AG09319 (cell line): ENCODE data around the gene KRT36.

Source experiments
- DNase-seq: peaks from one replicate; pipeline ENCODE4 v3.0.0-alpha.2; 2010; ENCODE audit warnings: low read depth; ENCODE audit errors: extremely low read depth
- TF ChIP-seq, protein P1 (sequence below): IDR thresholded peaks from 2 replicates; pipeline ENCODE4 v1.5.1; 2011; ENCODE audit warnings: low read depth, mild to moderate bottlenecking, inconsistent platforms, low read length, moderate library complexity

Gene KRT36

GRCh38 chr17:41534899-41535546, 45.3 kb upstream of the KRT36 start:
- DNase-seq, result no peak

DNA sequence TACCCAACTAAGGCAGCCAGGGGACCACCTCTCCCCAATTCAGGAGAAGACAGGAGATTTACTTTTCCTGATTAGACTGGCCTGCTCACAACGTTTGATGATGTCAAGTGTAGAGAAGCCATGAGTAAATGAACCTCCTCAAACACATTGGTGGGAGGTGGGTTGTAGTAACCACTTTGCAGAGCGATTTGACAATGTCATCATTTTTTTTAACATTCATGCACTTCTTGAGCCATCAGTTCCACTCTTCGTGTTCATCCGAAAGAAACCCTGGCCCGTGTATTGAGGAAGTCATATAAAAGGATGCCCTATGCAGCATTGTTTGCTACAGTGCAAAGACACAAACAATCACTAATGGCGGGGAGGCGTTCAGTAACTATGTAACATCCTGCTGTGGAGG, 43.9 kb upstream of the KRT36 start:
- TF ChIP-seq, protein P1, sequence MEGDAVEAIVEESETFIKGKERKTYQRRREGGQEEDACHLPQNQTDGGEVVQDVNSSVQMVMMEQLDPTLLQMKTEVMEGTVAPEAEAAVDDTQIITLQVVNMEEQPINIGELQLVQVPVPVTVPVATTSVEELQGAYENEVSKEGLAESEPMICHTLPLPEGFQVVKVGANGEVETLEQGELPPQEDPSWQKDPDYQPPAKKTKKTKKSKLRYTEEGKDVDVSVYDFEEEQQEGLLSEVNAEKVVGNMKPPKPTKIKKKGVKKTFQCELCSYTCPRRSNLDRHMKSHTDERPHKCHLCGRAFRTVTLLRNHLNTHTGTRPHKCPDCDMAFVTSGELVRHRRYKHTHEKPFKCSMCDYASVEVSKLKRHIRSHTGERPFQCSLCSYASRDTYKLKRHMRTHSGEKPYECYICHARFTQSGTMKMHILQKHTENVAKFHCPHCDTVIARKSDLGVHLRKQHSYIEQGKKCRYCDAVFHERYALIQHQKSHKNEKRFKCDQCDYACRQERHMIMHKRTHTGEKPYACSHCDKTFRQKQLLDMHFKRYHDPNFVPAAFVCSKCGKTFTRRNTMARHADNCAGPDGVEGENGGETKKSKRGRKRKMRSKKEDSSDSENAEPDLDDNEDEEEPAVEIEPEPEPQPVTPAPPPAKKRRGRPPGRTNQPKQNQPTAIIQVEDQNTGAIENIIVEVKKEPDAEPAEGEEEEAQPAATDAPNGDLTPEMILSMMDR, result no peak
- DNase-seq, result no peak

More at GRCh38 chr17:41534899-41535546, 45.3 kb upstream of the KRT36 start:
- TF ChIP-seq, protein P1, result no peak

DNA sequence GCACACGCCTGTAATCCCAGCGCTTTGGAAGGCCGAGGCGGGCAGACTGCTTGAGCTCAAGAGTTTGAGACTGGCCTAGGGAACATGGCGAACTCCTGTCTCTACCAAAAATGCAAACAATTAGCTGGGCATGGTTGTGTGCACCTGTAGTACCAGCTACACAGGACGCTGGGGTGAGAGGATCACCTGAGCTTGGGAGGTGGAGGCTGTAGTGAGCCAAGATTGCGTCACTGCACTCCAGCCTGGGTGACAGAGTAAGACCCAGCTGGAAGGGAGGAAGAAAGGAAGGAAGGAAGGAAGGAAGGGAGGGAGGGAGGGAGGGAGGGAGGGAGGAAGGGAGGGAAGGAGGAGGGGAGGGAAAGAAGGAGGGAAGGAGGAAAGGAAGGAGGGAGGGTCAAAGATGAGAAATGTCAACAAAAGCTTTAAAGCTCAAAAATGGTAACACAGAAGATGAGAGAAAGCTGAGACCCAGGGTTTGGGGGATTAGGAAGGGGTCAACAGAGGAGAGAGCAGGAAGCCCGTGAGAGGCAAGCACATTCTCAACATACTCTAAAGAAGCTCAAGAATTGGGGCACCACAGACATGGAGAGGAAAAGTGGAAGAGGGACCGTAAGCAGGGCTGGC, 43.3 kb upstream of the KRT36 start:
- no peak for DNase-seq
- TF ChIP-seq, protein P1, result no peak

- TF ChIP-seq, protein P1, result no peak
- DNase-seq, result no peak
Observed at GRCh38 chr17:41531993-41532392, 42.3 kb upstream of the KRT36 start.

DNA sequence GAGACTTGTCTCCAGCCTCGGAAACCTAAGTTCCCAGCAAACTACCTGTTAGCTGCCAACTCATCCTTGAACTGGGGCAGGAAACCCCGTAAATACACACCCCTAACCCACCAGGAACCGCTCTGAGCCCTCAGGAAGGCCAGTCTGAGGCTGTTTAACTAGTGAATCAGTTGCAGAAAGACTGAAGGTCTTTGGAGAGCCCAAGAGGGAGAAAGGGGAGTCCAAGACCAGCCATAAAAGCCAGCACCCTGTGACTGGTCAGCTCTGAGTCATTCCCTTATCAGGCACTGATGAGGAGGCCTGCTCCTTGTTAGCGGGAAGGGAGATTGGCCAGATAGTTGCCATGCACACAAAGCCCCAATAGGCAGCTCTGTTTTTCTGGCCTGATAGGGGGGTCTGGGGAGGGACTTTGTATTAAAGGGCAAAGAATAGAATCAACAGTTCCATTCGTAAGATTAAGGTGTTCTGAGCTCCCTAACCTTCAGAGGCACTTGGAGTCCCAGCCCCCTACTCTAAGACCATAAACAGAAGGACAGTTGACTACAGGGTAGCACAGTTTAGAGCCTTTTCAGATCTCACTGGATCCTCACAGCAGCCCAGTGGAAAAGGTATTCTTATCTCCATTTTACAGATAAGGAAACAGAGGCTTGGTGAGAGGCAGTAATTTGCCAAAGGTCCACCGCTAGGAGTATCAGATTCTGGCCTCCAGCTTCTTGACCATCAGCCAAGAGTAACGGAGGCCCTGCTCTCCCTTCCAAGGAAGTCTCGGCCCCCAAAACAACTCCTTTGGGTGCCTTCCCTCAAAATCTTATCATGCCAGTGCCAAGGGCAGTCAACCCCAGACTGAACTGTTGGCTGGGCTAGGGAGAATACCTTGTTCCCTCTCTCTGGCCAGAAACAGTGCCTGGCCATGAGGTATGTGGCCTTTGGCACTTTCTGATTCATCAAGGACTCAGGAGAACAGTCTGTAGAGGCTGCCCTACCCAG, 40.6 kb upstream of the KRT36 start:
- peak; percentile 62 for DNase-seq
- TF ChIP-seq, protein P1, result no peak

- no peak for DNase-seq
- TF ChIP-seq, protein P1, result no peak
Observed at GRCh38 chr17:41529491-41529915, 39.8 kb upstream of the KRT36 start.

GRCh38 chr17:41528959-41529353, 39.2 kb upstream of the KRT36 start:
- TF ChIP-seq, protein P1, result no peak
- no peak for DNase-seq
